ENCODE results near the gene TMOD1.
"Not testable (repeated sequence)": the region's sequence is repeated elsewhere in the genome, so short reads cannot be mapped to it uniquely, and the experiment has no call there.

The TMOD1 gene

DNA sequence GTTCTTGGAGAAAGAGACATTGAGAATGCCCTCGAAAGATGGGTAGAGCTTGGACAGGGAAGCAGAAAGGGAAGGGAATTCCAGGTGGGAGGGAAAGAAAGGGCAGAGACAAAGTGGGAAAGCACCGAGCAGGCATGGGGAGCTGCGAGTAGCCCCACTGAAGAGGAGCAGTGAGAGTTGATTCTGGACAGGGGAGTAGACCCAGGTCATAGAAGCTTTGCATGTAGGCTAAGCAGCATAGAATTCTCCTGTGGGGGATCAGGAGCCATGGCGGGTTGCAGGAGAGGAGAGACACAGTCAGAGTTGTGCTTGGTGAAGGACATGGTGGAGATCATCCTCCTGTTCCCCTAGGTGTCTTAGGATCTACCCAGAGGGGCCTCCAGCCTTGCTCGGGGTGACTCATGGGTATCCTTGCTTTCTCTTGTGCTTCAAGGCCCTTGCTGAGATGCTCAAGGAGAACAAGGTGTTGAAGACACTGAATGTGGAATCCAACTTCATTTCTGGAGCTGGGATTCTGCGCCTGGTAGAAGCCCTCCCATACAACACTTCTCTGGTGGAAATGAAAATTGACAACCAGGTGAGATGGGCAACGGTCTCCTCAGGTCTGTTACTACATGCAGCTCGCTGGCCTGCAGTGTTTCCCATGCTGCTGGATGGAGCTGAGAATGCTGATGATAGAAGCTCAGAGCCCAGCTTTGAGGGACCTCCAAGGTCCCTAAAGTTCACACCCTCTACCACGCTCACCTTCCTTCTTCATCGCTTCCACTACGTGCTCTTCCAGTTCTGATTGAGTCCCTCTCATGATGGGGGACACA is 67.2 kb downstream of the TMOD1 start:
- no peak for DNase-seq

DNA sequence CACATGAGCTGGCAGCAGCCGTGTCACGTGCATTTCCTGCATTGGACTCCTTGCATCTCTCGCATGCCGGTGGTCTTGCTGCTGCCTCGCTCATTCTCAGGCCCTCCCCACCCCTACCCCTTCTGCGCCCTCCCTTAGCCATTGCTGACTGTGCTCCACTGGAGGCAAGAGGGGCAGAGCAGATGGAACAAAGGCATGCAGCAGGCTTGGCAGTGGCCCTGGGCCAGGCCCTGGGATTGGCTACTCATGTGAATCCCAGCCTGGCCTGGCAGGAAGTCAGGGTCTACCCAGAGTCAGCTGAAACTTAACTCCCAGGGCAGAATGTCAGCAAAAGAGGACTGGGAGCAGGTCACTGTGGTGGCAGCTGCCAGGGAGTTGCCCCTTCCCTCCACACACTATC is 69.4 kb downstream of the TMOD1 start:
- no peak for DNase-seq

DNA sequence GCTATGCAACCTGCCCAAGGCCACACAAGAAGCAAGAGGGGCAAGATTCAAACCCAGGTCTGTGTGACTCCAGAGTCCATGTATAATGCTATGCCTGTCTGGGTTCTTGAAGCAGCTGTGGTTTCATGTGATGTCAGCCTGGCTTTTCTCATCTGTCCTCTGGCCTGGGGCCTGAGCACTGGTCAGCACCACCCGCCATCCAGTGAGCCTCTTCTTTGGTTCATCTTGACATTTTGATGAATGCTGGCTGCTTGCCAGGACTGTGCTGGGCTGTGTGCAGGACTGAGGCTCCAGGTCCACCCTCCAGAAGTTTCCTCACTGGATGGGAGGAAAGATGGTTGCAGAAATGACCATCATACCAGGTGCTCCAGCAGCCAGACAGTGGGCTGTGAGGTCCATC is 70.2 kb downstream of the TMOD1 start:
- no peak for DNase-seq

DNA sequence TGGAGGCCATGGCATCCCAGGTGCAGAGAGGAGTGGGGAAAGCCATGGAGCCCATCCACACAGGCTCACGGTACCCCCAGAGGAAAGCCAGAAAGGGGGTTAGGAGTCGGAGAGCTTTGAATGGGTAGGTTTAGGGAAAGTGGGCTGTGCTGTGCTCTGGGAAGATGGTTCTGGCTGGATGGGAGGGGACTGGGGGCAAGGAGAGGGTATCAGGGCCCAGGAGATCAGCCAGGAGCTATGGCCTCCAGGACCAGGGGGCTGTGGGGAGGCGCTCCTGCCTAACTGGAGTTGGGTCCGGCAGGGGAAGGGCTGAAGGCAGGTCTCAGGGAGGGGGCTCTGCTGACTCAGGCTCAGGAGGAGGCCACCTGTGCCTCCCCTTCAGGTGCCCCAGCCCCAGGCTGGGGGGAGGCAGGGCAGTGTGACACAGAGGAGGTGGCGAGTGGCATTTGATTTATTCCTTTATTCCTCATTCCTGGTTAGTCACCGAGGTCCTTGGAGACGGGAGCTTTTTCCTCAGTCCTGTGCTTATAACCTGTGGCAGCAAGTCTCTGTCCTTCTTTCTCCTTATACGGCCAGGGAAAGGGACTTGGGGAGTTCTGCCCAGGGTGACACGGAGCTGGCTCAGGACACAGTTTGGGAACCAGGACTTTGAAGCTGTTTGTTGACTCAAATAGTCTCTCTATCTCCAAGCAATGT is 70.9 kb downstream of the TMOD1 start:
- no peak for DNase-seq

DNA sequence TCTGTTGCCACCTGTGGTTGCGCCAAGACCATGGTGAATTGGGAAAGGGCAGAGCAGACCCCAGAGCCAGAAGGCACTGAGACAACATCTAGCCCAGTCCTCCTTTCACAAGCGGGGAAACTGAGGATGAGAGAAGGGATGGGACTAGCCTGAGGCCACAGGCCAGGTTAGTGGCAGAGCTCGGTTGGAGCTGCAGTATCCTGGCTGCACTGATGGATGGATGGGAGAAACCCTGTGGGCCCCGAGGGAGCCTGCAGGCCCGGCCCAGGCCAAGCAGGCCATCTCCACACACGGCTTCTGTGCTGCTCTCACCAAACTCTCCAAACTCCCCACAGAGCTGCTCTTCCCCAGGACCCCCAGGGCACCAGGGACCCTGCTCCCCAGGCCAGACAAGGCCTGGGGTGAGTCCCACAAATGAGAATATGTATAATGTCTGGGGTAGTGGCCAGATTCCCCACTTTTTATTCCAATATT is 71.5 kb downstream of the TMOD1 start:
- DNase-seq: no peak

DNA sequence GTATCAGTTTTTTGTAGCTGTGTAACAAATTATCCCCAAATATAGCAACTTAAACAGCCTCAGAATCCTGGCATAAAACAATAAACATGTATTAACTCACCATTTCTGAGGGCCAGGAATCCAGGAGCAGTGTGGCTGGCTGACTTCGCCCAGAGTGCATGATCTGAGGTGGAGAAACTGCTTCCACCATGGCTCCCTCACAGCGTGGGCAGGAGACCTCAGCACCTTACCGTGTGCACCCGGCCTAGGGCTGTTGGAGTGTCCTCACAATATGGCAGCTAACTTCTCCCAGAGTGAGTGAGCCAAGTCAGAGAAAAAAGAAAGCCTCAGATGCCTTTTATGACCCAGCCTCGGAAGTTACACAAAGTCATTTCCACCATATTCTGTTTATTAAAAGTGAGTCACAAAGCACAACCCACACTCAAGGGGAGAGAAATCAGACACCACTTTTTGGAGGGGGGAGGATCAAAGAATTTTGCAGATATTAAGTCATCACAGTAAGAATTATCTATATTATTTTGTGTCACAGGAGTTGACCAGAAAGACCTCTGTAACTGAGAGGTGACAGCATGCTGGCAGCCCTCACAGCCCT is 72.1 kb downstream of the TMOD1 start:
- DNase-seq: no peak

DNA sequence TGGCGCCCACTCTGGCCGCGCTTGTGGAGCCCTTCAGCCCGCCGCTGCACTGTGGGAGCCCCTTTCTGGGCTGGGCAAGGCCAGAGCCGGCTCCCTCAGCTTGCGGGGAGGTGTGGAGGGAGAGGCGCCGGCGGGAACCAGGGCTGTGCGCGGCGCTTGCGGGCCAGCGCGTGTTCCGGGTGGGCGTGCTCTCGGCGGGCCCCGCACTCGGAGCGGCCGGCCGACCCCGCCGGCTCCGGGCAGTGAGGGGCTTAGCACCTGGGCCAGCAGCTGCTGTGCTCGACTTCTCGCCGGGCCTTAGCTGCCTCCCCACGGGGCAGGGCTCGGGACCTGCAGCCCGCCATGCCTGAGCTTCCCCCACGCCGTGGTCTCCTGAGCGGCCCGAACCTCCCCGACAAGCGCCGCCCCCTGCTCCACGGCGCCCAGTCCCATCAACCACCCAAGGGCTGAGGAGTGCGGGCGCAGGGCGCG is 72.7 kb downstream of the TMOD1 start:
- not testable (repeated sequence) for DNase-seq

DNA sequence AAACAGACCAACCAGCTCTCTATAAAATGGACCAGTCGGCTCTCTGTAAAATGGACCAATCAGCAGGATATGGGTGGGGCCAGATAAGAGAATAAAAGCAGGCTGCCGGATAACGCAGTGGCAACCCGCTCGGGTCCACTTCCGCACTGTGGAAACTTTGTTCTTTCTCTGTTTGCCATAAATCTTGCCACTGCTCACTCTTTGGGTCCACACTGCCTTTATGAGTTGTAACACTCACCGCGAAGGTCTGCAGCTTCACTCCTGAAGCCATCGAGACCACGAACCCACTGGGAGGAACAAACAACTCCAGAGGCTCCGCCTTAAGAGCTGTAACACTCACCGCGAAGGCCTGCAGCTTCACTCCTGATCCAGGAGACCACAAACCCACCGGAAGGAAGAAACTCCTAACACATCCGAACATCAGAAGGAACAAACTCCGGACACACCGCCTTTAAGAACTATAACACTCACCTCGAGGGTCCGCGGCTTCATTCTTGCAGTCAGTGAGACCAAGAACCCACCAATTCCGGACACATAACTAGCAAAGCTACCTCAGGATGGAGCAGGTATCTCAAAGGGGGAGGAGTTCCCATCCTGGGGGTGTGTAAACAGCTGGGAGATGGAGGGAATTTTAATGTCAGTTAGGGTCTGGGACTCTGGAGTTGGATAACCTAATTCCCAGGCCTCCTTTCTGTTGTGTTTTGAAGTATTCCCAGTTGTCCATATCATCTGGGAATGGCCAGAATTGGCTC is 73.6 kb downstream of the TMOD1 start:
- peak; percentile 8 for DNase-seq

DNA sequence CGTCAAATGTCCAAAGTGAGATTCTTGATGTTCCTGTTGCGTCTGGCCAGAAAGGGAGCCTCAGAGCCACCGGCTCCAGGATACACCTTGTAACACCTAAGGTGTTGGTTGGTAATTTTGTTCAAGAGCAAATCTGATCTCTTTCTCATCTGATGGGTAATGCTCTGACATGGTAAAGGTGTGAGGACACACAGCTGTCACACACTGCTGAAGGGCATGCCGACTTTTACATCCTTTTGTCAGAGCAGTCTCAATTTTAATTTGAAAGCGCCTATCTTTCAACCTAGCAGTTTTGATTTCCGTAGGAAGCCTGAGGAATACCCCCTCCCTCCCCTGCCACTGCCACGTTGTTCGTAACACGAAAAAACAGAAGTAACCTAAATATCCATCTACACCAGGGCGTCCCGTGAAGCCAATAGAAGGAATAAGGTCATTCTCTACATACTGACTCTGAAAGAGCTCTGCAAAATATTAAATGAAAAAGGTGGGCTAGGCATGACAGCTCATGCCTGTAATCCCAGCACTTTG is 74.3 kb downstream of the TMOD1 start:
- DNase-seq: no peak

DNA sequence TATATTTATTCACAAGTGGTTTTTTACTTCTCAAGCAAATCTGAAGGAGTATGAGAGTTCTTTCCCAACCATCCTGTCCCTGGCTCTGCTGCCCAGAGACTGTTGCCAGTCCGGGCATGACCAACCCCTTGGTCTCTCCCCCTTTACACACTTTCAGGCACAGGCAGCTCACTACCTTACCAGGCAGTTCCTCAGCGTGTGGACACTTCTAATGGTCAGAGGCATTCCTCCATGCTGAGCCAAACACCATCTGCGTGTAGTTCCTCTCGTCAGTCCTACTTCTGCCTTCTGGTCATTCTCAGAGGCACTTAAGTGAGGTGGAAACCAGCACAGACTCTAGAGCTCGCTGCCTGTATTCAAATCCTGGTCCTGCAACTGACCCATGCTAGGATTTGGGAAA is 75.6 kb downstream of the TMOD1 start:
- DNase-seq: no peak

DNA sequence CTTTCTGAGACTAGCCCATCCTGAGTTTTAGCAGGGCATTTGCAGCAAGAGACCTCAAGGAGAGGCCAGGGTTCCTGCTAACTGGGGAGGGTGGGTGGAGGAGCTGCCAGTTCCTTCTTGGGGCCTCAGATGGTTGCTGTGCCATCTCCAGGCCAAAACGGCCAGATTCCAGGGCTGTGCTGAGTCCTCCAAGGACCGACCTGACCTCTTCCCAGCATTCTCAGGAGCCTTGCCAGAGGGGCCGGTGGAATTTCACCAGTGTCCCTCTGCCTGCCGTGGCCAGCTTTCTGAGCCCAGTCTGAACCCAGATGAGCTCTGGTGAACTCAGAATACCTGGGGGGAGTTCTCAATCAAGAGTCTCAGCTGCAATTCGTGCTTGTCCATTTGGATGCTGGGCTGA is 77.4 kb downstream of the TMOD1 start:
- no peak for DNase-seq

DNA sequence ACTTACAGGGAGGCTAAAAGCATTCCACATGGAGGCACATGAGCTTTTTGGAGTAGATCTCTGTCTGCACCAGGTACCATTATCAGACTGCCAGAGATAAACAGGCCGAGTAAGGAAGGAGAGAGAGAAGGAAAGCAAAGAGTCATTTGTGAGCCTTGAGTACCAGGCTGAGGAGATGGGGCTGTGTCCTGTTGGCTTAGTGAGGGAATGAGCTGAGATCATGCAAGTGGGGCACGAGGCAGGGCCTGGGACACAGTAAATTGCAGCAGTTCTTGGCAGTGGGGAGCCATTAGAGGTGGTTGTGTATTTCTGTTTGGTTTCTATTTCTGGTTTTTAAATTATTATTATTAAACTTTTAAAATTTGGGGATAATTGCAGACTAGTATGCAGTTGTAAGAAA is 78.4 kb downstream of the TMOD1 start:
- DNase-seq: no peak

DNA sequence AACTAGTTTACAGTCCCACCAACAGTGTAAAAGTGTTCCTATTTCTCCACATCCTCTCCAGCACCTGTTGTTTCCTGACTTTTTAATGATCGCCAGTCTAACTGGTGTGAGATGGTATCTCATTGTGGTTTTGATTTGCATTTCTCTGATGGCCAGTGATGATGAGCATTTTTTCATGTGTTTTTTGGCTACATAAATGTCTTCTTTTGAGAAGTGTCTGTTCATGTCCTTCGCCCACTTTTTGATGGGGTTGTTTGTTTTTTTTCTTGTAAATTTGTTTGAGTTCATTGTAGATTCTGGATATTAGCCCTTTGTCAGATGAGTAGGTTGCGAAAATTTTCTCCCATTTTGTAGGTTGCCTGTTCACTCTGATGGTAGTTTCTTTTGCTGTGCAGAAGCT is 80.1 kb downstream of the TMOD1 start:
- DNase-seq: not testable (repeated sequence)

DNA sequence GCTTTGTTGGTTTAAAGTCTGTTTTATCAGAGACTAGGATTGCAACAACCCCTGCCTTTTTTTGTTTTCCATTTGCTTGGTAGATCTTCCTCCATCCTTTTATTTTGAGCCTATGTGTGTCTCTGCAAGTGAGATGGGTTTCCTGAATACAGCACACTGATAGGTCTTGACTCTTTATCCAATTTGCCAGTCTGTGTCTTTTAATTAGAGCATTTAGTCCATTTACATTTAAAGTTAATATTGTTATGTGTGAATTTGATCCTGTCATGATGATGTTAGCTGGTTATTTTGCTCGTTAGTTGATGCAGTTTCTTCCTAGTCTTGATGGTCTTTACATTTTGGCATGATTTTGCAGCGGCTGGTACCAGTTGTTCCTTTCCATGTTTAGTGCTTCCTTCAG is 83.3 kb downstream of the TMOD1 start:
- DNase-seq: not testable (repeated sequence)

DNA sequence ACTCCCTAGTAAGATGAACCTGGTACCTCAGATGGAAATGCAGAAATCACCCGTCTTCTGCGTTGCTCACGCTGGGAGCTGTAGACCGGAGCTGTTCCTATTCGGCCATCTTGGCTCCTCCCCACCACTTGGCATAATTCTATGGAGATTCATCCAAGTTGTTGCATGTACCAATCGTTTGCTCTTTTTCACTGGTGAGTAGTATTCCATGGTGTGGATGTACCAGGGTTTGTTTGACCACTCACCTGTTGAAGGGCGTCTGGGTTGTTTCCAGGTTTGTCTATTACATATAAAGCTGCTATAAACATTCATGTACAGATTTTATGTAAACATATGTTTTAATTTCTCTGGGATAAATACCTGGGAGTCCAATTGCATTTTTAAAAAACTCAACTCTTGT is 85.4 kb downstream of the TMOD1 start:
- not testable (repeated sequence) for DNase-seq

DNA sequence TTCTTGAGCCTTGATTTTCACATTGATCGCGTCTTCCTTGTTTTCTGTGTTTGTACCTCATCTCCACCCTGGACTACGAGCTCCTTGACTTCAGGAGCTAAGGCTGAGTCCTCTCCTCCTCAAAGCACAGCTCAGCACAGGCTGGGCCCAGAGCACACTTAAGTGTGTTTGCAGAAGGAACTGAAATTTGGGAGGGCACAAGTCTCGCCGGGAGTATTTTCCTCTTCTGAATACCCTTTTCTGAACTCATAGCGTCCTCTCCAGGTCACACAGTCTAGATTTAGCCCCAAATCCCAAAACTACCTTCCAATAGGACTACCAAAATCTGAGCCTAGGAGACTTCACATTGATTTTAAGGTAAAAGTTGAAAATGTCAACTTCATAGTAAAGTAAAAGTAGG is 90.1 kb downstream of the TMOD1 start:
- no peak for DNase-seq

DNA sequence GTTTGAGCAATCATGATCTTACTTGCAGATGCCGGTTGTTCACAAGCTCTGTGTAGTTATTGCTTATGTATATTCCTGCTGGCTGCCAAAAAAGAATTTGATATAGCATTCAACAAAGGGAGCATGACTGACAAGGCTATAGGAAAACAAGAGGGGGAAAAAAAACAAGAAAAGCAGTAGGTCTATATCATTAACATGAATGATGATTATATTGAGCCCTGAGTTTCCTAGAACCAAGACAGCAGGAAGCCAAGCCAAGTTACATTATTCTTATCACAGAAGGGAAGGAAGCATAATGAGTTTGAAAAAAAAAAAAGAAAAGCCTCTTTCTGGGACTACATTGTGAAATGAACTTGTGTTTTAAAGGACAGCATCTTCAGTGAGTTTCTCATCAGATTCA is 90.7 kb downstream of the TMOD1 start:
- DNase-seq: no peak

DNA sequence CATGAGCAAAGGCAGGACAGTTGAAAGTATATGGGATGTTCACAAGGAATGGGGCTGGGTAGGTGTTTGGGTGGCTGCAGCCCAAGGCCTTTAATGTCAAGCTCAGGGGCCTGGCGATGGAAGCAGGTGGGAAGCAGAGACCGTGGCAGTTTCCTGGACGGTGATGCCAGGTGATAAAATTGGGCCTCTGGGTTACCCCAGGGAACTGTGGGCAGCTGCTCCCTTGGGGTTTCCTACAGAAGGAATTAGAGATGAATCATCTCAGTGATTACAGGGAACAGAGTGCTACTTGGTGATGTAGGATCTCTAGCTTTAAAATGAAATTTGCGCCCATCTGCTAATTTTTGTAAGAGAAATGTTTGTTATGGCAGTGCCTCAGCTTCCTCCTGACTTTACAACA is 92.5 kb downstream of the TMOD1 start:
- no peak for DNase-seq

DNA sequence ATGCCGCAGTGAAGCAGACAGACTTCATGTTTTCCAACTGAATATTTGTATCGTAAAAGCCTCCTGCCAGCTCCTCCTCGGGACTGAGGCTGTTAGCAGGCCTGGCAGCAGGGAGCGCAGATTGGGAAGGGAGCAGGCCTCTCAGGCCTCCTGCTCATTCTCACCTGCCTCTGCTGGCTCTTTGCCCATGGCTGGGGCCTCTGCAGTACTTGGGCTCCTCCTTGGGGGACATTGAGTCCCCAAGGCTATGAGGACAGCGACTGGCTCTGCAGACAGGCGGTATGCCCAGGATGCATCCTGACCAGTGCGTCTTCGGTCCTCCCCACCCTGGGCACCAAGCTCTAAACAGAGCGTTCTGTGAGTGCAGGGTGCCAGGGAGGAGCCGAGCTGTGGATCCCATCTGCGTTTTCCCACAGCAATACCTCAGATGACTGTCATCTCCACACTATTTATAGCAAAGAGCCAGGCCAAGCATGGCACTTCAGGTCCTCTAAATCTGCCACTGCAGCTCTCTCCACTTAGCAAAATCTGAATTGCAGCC is 93.0 kb downstream of the TMOD1 start:
- DNase-seq: no peak

DNA sequence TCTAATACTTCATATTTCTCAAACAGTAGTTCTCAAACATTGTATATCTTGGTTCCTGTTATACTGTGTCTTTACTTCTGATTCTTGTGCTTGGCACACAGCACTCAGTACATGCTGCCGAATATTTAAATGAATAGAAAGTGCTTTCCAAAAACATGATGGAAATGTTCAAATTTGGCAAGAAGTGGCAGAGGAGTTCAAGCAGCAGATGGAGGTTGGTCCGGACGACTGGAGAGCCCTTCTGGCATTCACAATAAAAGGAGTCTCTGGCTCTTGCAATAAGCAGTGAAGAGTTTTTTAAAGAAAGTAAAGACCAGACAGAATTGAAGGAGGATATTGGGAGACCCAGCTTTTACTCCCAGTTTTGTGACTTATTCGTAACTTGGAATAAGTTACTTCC is 95.4 kb downstream of the TMOD1 start:
- DNase-seq: no peak

DNA sequence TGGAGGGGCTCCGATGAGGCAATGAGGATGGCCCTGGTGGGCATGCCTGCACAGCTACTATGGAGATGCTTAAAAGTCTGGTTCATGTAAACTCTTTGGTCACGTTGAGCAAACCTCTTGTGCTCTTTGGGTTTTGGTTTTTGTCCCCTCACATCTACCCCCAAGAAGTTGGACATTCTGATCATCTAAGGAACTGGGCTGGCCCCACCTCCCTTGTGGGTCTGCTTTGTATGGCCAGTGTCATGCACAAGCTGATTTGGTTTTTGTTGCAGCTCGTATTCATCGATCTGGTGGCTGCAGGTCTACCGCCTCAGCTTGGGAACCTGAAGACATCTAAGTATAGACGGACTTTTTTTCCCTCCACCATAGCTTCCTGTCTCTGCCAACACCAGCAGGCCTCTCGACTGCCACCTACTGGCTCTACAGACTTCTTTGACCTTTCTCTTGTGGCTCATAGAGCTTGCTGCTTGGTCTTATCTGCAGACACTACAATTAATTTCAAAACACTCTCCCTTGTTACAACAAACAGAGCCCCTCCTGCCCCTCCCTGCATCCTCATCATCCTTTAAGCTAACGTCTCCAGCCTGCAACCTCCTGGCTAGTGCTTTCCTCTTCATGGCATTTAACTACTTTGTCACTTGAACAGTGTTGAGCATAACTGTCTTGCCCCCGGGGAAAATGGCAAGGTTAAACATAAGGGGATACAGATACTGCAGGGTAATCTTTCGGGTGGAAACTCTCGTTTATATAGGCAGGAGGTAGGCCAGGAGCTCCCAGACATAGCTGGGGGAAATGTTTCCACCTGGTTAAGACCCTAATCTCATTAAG is 97.2 kb downstream of the TMOD1 start:
- peak; percentile 52 for DNase-seq

All from stimulated activated naive CD4-positive, alpha-beta T cell treated with Interleukin-2 at 50 U/mL for 16 hours (primary cell).